Diencephalon (tissue), 1 donor: ENCODE results near the gene CACNG7. TPM values are rescaled to one million over a fixed set of nuclear protein-coding genes. Genes with fewer than 3 reads are reported as not detected.

Experiments
- total RNA-seq: library from RNA; depleted of rRNA; stranded (reverse); fragments of >200 nt; gene quantifications from one replicate; pipeline ENCODE4 v1.2.3, GENCODE V29; 2014

Gene CACNG7
- 14.1 TPM for total RNA-seq

GRCh38 chr19:53908935-53909415 lies at the start of gene CACNG7:
CACNG7 (plus strand) TSS chr19:53909278; CDS start chr19:53912832, 3,554 bp downstream.

DNA sequence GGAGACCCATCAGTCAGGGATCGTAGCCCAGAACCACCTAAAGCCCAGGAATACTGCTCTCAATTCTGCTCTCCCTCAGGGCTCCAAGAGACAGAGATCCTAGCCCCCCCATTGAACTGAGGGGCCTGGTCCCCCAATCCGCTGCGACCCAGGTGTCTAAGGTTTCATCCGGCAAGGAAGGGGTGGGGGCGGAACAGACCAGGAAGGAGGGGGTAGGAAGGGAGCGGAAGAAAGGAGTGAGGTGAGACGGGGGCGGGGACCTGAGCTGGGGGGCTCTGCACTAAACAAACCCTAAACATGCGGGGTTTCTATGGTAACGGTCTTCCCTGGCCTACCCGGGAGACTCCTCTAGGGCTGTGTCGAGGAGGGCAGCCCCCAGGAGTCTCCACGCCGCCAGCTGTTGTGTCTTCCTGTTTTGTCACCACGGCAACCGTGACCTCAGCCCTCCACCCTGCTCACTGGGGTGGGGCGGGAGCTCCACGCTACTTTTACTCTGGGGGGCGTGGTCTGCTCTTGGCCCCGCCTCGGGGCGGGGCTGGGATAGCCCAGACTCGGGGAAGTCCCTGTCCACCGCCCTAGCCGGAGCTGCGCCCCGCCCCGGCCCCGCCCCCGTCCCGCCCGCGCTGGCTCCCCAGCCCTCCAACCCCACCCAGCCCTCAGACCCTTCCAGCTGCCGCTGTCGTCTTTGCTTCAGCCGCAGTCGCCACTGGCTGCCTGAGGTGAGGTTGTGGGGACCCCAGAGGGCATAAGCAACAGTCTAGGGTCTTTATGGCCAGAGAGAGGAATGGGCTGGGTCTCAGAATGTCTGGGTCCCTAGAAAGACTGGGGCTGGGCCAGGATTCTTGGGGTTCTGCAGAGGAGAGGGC lies 41.6 kb upstream of the CACNG7 start, which contains the start of gene MYADM:
Gene MYADM, plus strand, starts transcription at position 659 of the 866 bp plus-strand sequence. CDS start 5,647 bp downstream, outside the sequence.

DNA sequence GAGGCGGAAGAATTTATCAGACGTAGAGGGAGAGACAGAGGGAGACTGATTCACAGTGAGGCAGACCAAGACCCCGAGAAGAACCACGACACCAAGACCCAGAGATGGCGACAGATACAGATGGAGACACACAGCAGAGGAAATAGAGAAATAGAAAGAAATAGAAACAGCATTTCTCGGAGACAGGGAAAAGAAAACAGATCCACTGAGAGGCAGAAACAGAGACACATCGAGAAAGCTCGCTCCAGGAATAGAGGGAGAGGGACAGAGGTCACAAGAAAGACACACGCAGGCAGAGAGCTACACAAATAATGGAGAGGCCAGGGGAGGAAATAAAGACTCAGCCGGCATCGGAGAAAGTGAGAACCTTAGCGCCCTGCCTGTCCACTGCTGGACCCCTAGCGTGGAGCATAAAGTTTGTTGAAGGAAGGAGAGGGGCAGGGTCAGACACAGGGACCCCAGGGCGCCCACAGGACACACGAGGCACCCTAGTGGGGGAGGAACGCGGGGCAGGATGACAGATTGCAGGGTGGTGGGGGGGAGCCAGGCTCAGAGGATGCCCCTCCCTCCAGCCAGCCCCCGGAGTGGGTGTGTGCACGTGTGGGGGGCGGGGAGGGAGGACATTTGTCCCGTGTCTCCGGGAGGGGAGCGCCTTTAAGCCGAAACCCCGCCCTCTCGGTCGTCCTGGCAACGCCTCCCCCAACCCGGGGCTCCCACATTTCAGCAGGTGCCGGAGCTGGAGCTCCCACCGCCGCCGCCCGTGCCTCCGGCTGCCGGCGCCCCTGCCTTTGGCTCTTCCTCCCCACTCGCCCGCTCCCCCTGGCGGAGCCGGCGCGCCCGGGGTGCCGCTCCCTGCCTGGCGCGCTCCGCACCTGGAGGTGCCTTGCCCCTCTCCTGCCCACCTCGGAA lies 27.3 kb upstream of the CACNG7 start, which contains the start of gene PRKCG:
Gene PRKCG, plus strand, starts transcription at position 716 of the 909 bp plus-strand sequence. CDS start 298 bp downstream, outside the sequence.

DNA sequence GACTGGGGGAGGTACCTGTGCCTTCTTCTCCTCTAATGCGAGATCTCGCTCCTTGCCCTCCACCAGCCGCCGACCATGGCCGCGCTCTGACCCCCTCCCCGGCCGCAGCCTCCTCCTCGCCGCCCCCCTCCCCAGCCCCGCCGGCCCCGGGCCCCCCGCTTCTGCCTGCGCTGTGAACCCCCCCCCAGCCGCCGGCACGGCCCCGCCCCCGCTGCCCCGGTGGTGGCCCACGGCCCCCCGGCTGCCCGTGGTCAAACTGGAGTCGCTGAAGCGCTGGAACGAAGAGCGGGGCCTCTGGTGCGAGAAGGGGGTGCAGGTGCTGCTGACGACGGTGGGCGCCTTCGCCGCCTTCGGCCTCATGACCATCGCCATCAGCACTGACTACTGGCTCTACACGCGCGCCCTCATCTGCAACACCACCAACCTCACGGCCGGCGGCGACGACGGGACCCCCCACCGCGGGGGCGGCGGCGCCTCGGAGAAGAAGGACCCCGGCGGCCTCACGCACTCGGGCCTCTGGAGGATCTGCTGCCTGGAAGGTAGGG lies 53.9 kb downstream of the CACNG7 start, which contains the start of gene CACNG8:
Gene CACNG8, plus strand, starts transcription at position 51 of the 545 bp plus-strand sequence.

GRCh38 chr19:53991224-53992113 lies 82.4 kb downstream of the CACNG7 start, which contains the start of gene CACNG6:
CACNG6 (plus strand) TSS chr19:53991637; CDS start chr19:53992878, 1,241 bp downstream.

Other genes with a start within 250 kb of the CACNG7 start
- 0.23 TPM for gene NLRP12, start 85.0 kb upstream of the CACNG7 start, total RNA-seq
- gene MYADM, start 41.4 kb upstream of the CACNG7 start, total RNA-seq = 6.7 TPM
- 5.8 TPM for gene PRKCG, start 27.1 kb upstream of the CACNG7 start, total RNA-seq
- 7.4 TPM for gene CACNG8, start 53.7 kb downstream of the CACNG7 start, total RNA-seq
- 0.92 TPM for gene CACNG6, start 82.4 kb downstream of the CACNG7 start, total RNA-seq
- gene VSTM1, start 154.6 kb downstream of the CACNG7 start, total RNA-seq = 0.23 TPM
- gene TARM1, start 172.1 kb downstream of the CACNG7 start, total RNA-seq = not detected
- gene OSCAR, start 191.5 kb downstream of the CACNG7 start, total RNA-seq = 0.46 TPM
- gene NDUFA3, start 193.6 kb downstream of the CACNG7 start, total RNA-seq = 13.1 TPM
- 11.5 TPM for gene TFPT, start 206.4 kb downstream of the CACNG7 start, total RNA-seq
- gene PRPF31, start 206.5 kb downstream of the CACNG7 start, total RNA-seq = 31.6 TPM
- 6.0 TPM for gene CNOT3, start 228.5 kb downstream of the CACNG7 start, total RNA-seq